ENCODE measurements around the gene CBLIF. TPM values are rescaled to one million over a fixed set of nuclear protein-coding genes. Genes with fewer than 3 reads are reported as not detected.
"Not testable (repeated sequence)": the region's sequence is repeated elsewhere in the genome, so short reads cannot be mapped to it uniquely, and the experiment has no call there.

Gene CBLIF
- polyA plus RNA-seq, 4 donors: 0.08 to 0.16 TPM; not detected in 2

DNA sequence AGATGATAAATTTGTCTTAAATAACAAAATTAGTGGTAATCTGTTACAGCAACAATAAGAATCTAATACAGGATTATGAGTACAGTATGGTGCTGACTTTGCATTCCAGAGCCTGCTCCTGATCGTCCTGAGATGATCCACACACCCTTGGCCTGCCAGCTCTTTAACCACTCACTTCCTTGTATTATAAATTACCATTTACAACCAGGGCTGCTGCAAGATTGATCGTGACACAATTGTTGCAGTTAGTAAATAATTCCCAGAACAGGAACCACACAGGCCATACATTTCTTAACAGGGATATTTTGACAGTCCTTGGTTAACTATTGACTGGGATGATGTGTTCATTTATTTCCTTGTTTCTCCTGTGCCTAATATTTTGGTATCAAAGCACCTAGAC is 3.8 kb upstream of the CBLIF start:
- DNase-seq (ENCODE audit: low read depth in 4 of 4, low spot score in 3 of 4): no peak

DNA sequence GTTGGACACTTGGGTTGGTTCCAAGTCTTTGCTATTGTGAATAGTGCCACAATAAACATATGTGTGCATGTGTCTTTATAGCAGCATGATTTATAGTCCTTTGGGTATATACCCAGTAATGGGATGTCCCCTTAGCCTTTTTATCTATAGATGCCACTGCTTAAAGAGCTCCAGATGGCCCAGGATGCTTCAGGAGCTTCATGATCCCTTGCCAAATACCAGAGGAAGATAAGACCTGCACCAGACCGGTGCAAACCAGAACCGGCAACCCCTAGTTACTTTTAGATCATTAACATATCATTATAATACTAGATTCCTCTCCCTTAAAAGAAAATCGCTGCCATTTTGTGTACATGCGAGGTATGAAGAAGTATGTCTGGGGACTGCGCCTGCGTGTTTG is 3.1 kb upstream of the CBLIF start:
- not testable (repeated sequence) for DNase-seq (ENCODE audit: low read depth in 4 of 4, low spot score in 3 of 4)

DNA sequence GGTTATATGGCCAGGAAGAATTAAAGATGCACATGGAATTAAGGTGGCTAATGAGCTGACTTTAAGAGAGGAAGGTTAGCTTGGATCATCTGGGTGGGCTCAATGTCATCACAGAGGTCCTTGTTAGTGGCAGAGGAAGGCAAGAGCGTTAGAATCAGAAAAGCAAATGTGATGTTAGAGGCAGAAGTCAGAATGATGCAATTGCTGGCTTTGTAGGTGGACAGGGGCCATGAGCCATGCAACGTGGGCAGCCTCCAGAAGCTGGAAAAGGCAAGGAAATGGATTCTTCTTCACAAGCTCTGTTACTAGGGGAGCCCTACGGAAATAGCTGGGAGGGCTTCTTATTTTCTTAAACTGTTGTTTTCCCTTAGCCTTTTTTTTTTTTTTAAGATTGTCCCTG is 2.3 kb upstream of the CBLIF start:
- no peak for DNase-seq (ENCODE audit: low read depth in 4 of 4, low spot score in 3 of 4)

GRCh38 chr11:59846556-59846955 is 1.3 kb upstream of the CBLIF start:
- DNase-seq (ENCODE audit: low read depth in 4 of 4, low spot score in 3 of 4): no peak

GRCh38 chr11:59842316-59842715 is 3.0 kb downstream of the CBLIF start:
- DNase-seq (ENCODE audit: low read depth in 4 of 4, low spot score in 3 of 4): no peak

DNA sequence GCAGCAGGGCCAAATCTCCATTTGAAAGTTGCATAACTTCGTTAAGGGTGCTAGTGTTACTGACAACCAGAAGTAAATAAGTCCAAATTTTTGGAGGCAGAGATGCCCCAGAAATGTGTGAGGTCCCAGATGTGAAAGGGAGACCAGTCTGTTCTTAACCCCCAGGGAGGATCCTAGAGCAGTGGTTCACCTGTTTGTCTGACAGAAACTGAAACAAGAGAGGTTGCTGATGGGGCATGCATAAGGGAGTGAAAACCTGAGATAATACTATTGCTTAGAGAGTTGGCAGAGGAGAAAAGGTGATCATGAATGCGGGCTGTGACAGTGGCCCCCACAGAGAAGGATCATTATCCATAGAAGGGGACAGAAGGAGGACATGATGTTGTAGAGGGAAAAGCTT is 3.8 kb downstream of the CBLIF start:
- no peak for DNase-seq (ENCODE audit: low read depth in 4 of 4, low spot score in 3 of 4)

GRCh38 chr11:59839615-59840014 is 5.7 kb downstream of the CBLIF start:
- no peak for DNase-seq (ENCODE audit: low read depth in 4 of 4, low spot score in 3 of 4)

DNA sequence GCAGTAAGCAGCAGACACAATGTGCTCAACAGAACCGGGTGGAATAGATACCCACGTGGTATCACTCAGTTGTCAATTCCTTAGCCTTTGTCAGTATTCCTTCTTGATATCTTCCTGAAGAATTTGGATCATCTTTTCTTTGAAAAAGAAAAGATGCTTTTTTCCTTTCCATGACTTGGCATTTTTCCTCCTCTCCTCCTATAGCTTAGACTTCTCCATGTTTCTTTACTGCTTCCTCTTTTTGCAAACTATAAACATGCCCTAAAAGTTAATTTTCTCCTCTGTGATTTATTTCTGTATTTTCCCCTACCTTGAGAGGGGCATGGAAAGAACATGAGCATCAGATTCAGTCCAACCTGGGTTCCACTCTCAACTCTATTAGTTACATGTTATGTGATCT is 11.7 kb downstream of the CBLIF start:
- no peak for DNase-seq (ENCODE audit: low read depth in 4 of 4, low spot score in 3 of 4)

DNA sequence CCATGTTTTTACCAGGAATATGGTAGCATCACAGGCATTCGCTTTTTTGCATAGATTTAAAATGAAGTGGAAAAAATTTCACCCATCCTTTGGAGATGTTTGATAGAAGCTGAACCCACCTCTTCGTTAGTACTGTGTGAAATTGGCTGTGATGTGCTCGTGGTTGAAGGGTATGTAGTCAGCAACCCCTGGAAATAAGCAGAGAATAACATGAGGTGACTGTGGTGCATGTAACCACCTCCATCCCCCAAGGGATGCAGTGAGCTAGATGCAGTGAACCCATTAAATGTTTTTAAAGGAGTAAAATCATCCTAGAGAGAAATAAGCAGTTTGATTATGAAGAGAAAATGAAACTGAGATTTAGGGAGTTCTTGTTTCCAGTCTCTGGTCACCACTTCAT is 15.9 kb downstream of the CBLIF start:
- DNase-seq (ENCODE audit: low read depth in 4 of 4, low spot score in 3 of 4): no peak

DNA sequence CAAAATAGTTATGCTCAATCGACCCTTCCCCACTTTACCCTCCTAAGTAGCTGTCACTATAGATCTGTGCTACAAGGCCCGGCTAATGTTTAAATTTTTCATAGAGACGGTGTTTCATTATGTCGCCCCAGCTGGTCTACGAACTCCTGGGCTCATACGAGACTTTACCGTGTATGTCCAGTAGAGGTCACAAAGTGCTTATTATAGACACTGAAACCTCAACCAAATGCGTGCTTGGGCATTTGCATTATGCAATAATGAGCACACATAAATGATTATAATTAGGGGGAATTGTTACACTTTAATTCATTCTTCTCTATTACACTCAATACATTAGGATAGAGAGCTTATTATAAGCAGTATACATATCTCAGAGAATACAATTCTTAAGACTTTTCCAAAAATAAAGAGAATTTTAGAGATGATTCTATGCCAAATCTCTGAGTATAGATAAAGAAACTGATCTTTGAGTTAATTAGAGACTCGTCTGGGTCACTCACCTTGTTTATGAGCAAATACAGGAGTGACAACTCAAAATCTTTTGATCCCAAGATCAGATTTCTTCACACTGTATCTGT is 22.2 kb downstream of the CBLIF start:
- no peak for DNase-seq (ENCODE audit: low read depth in 4 of 4, low spot score in 3 of 4)

DNA sequence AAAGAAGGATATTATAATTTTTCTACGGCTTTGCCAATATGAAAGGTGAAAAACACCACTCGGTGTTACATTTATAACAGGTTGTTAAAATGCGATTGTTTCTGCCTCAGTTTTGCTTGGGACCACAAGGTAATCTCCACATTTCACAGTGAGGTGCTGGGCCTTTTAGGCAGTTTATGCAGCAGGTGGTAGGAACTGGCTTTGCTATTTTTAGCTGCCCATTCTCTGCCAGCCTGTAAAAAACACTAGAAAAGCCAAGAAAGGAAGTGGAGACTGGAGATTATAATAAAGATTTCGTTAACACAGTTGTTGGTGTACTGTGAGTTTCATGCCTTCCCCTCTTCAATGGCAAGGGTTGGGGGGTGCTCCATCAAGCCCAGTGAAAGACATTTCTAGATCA is 26.7 kb downstream of the CBLIF start:
- no peak for DNase-seq (ENCODE audit: low read depth in 4 of 4, low spot score in 3 of 4)

GRCh38 chr11:59816434-59816833 is 28.9 kb downstream of the CBLIF start:
- not testable (repeated sequence) for DNase-seq (ENCODE audit: low read depth in 4 of 4, low spot score in 3 of 4)

DNA sequence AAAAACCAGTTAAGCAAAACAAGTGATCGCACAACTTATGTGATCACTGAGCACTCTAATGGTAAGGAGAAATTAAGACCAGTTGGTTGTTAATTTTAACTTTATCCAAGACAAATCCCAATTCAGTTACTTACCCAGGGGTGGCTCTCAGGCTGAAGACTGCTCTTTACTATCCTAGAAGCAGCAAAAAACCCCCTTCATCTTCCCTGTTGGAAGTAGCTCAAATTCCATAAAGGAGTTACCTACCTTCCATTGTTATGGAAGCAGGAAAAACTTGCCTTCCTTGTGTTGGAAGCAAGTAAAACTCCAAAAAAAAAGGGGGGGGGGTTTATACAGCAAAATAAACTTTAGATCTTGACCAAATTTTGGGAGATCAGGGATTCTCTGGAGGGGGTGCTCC is 29.5 kb downstream of the CBLIF start:
- DNase-seq (ENCODE audit: low read depth in 4 of 4, low spot score in 3 of 4): no peak

DNA sequence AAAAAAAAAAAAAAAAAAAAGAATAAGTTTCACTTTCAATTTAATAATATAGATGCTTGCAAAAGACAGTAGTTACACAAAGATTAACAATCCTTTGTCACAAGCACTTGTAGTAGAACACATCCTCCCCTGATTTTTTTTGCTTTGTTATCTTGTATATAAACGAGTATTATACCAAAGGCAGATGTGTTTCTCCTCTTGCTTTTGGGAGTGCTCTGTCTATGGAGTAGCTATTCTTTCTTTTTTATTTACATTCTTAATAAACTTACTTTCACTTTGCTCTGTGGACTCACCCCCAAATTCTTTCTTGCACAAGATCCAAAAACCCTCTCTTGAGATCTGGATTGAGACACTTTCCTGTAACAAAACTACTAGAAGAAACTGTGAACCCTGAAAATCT is 31.3 kb downstream of the CBLIF start:
- DNase-seq (ENCODE audit: low read depth in 4 of 4, low spot score in 3 of 4): no peak

- DNase-seq (ENCODE audit: low read depth in 4 of 4, low spot score in 3 of 4): no peak
These were observed 31.9 kb downstream of the CBLIF start for GRCh38 chr11:59813364-59813763.

- no peak for DNase-seq (ENCODE audit: low read depth in 4 of 4, low spot score in 3 of 4)
These were observed 33.1 kb downstream of the CBLIF start for GRCh38 chr11:59812220-59812619.

GRCh38 chr11:59810911-59811259 is 34.4 kb downstream of the CBLIF start:
- no peak for DNase-seq (ENCODE audit: low read depth in 4 of 4, low spot score in 3 of 4)

- peak; percentile 79 to 86 (median 82) for DNase-seq (ENCODE audit: low read depth in 4 of 4, low spot score in 3 of 4)
These were observed 34.9 kb downstream of the CBLIF start, which contains the start of gene MRPL16 for GRCh38 chr11:59810189-59810910. TSS of gene MRPL16 (minus strand) at chr11:59810778. CDS start at chr11:59810658, 120 bp downstream.

DNA sequence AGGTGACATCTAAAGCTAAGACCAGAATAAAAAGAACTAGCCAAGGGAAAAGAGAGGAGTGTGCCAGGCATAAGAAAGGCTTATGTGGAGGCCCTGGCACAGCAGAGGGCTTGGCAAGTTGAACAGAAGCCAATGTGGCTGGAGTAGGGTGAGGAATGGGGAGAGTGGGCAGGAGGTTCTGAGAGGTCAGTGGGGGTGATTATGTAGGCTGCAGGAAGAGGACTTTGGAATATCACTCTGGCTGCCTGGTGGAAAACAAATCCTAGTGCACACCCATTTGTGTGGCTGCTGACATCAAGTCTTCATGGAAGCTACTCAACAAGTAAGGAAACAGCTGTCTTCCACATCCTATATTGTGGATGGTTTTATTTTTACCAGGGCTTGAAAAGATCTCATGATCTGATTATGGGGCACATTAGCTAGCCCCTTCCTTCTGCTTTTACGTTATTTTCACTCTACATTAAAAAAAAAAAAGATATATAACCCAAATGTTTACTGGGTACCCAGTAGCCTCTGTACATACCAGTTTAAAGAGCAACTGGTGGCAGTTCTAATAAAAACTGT is 38.2 kb downstream of the CBLIF start:
- DNase-seq (ENCODE audit: low read depth in 4 of 4, low spot score in 3 of 4): no peak

GRCh38 chr11:59804061-59804460 is 41.2 kb downstream of the CBLIF start:
- no peak for DNase-seq (ENCODE audit: low read depth in 4 of 4, low spot score in 3 of 4)

DNA sequence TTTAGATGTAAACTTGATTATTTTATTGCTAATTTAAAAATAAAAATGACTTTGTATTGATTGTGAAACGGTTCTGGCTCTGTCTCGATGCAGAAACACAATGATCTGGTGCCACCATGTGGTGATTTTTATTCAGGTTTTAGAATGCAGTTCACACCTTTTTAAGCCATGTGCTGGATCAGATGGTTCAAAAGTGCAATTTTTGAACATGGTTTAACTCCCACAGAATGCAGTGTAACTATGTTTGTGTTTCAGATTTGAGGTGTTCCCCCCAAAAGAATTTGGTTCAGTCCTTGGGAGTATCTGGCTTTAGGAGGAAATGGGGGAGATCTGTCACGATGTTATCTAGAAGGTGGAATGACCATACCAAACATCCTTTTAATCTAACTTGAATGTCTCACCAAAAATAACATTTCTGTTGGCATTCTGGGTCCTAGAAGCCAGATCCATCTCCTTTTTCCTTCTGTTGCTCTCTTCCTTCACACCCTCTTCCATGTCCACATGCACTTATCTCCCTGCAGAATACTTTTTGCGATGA is 42.6 kb downstream of the CBLIF start:
- peak in 3 of 4 donors; percentile 25 to 36 (median 26) for DNase-seq (ENCODE audit: low read depth in 4 of 4, low spot score in 3 of 4)

All from right renal pelvis (tissue), 4 donors.